A549 (cell line): ENCODE measurements around the gene PALLD. TPM values are rescaled to one million over a fixed set of nuclear protein-coding genes. Genes with fewer than 3 reads are reported as not detected.
"Not testable (repeated sequence)": the region's sequence is repeated elsewhere in the genome, so short reads cannot be mapped to it uniquely, and the experiment has no call there.

ENCODE experiments used
- ATAC-seq, 2 experiments: fragments of 200-7000 bp in 1 of 2; fragments of >200 bp in 1 of 2; cut with Nextera tagmentation in 1 of 2; cut with Tn5 transposase in 1 of 2; 3 replicates each; pipeline versions ENCODE4 v1.8.0 to v1.9.1; 2018 to 2020; ENCODE audit warnings: mild to moderate bottlenecking in 1 of 2, moderate library complexity in 1 of 2
- CTCF ChIA-PET: fragments of 300-600 bp; sonication (Branson Sonifier 250); formaldehyde crosslinking; extraction: SDS; loops from one replicate; lab custom pipeline; 2021; ENCODE audit warnings: antibody characterized with exemption, inconsistent platforms; lab: Yijun Ruan, JAX
- POLR2A ChIA-PET: fragments of 350-600 bp; formaldehyde crosslinking; extraction: SDS; loops from one replicate; lab custom pipeline; 2021; ENCODE audit warnings: antibody characterized with exemption, inconsistent platforms; lab: Yijun Ruan, JAX
- DNase-seq, 2 experiments: peaks; one replicate each; pipeline versions ENCODE4 v3.0.0 to v3.0.0-alpha.2; 2011 to 2016; ENCODE audit warnings: low read depth in 1 of 2, low spot score in 1 of 2
- FAIRE-seq: peaks from 2 replicates; lab custom pipeline; 2011; peaks lifted over from hg19 to GRCh38; lab: Jason Lieb, UNC
- H3K27ac ChIP-seq, 2 experiments: fragments of >200 bp; sonication (Bioruptor Twin); formaldehyde crosslinking; 3 replicates each; pipeline ENCODE4 v1.5.1; 2016 to 2017
- H3K4me1 ChIP-seq: fragments of >200 bp; sonication (Bioruptor Twin); formaldehyde crosslinking; 3 replicates; pipeline ENCODE4 v1.6.1; 2016
- H3K4me2 ChIP-seq: fragments of >200 bp; sonication (Bioruptor Twin); formaldehyde crosslinking; 3 replicates; pipeline ENCODE4 v1.6.1; 2016
- H3K4me3 ChIP-seq: fragments of >200 bp; sonication (Bioruptor Twin); formaldehyde crosslinking; 3 replicates; pipeline ENCODE4 v1.5.1; 2016
- H3K9me3 ChIP-seq: fragments of >200 bp; sonication (Bioruptor Twin); formaldehyde crosslinking; 3 replicates; pipeline ENCODE4 v1.6.1; 2016
- BCL3 ChIP-seq: fragments of >200 bp; sonication (Bioruptor Twin); formaldehyde crosslinking; IDR thresholded peaks from 3 replicates; pipeline ENCODE4 v1.6.1; 2016
- BHLHE40 ChIP-seq: IDR thresholded peaks from 2 replicates; pipeline ENCODE4 v1.6.1; 2012; ENCODE audit warnings: low read depth, low read length, inconsistent platforms
- EHF ChIP-seq: fragments of 250-450 bp; sonication (Bioruptor Pico); IDR thresholded peaks from 2 replicates; pipeline ENCODE4 v1.5.0; 2020; ENCODE audit warnings: mild to moderate bottlenecking
- EHMT2 ChIP-seq: fragments of 200-600 bp; sonication (generic); IDR thresholded peaks from 2 replicates; pipeline ENCODE4 v1.6.1; 2016; ENCODE audit warnings: antibody characterized with exemption, low read depth, mild to moderate bottlenecking, moderate library complexity
- FOSB ChIP-seq: fragments of 250-450 bp; sonication (Bioruptor Pico); IDR thresholded peaks from 2 replicates; pipeline ENCODE4 v1.5.0; 2020; ENCODE audit warnings: mild to moderate bottlenecking, moderate library complexity
- FOSL2 ChIP-seq, 2 experiments: fragments of 450-650 bp in 1 of 2; fragments of >200 bp in 1 of 2; sonication (Bioruptor Twin) in 1 of 2; formaldehyde crosslinking; IDR thresholded peaks; 2 replicates each; pipeline versions ENCODE4 v1.5.0 to v1.6.1; 2016 to 2020; ENCODE audit warnings: mild to moderate bottlenecking in 1 of 2, moderate library complexity in 1 of 2
- FOXS1 ChIP-seq: fragments of 250-450 bp; sonication (Bioruptor Pico); IDR thresholded peaks from 2 replicates; pipeline ENCODE4 v1.5.0; 2020; ENCODE audit warnings: mild to moderate bottlenecking, moderate library complexity
- GATA3 ChIP-seq: IDR thresholded peaks from 2 replicates; pipeline ENCODE4 v1.6.1; 2012; ENCODE audit warnings: borderline replicate concordance
- HOXA7 ChIP-seq: fragments of 250-450 bp; sonication (Bioruptor Pico); IDR thresholded peaks from 2 replicates; pipeline ENCODE4 v1.5.0; 2020; ENCODE audit warnings: mild to moderate bottlenecking, moderate library complexity
- HOXB13 ChIP-seq: fragments of 250-450 bp; sonication (Bioruptor Pico); IDR thresholded peaks from 2 replicates; pipeline ENCODE4 v1.5.0; 2020; ENCODE audit warnings: low read depth, mild to moderate bottlenecking, moderate library complexity
- JUNB ChIP-seq: fragments of >200 bp; sonication (Bioruptor Twin); formaldehyde crosslinking; IDR thresholded peaks from 2 replicates; pipeline ENCODE4 v1.6.1; 2016
- KDM1A ChIP-seq: fragments of 200-600 bp; sonication (generic); IDR thresholded peaks from 2 replicates; pipeline ENCODE4 v1.6.1; 2016; ENCODE audit warnings: low read depth, mild to moderate bottlenecking
- MAZ ChIP-seq: fragments of 150-350 bp; IDR thresholded peaks from 2 replicates; pipeline ENCODE4 v1.6.1; 2014; ENCODE audit warnings: antibody characterized with exemption, low read depth, low read length, borderline replicate concordance
- NFE2L2 ChIP-seq: fragments of 150-350 bp; conservative IDR thresholded peaks from 2 replicates; pipeline ENCODE4 v1.6.1; 2014; ENCODE audit warnings: low read length
- PHF8 ChIP-seq: fragments of 200-600 bp; sonication (generic); IDR thresholded peaks from 2 replicates; pipeline ENCODE4 v1.6.1; 2016; ENCODE audit warnings: low read depth, mild to moderate bottlenecking, antibody characterized with exemption, moderate library complexity, borderline replicate concordance
- RAD21 ChIP-seq, 2 experiments: fragments of >200 bp in 1 of 2; sonication (Bioruptor Twin) in 1 of 2; formaldehyde crosslinking in 1 of 2; IDR thresholded peaks in 1 of 2; conservative IDR thresholded peaks in 1 of 2; 2 replicates in 1 of 2; 3 replicates in 1 of 2; pipeline ENCODE4 v1.6.1; 2012 to 2018; ENCODE audit warnings: inconsistent platforms in 1 of 2
- RARB ChIP-seq: fragments of 250-450 bp; sonication (Bioruptor Pico); IDR thresholded peaks from 2 replicates; pipeline ENCODE4 v1.8.0; 2021; ENCODE audit warnings: mild to moderate bottlenecking, moderate library complexity
- SMC3 ChIP-seq: fragments of >200 bp; sonication (Bioruptor Twin); formaldehyde crosslinking; IDR thresholded peaks from 3 replicates; pipeline ENCODE4 v1.6.1; 2018; ENCODE audit warnings: inconsistent platforms
- SREBF2 ChIP-seq: fragments of 450-650 bp; IDR thresholded peaks from 2 replicates; pipeline ENCODE4 v1.6.1; 2014; ENCODE audit warnings: mild to moderate bottlenecking, moderate library complexity
- TFCP2L1 ChIP-seq: fragments of 250-450 bp; sonication (Bioruptor Pico); IDR thresholded peaks from 2 replicates; pipeline ENCODE4 v1.5.0; 2021; ENCODE audit warnings: mild to moderate bottlenecking
- ZC3H11A ChIP-seq: fragments of 450-650 bp; IDR thresholded peaks from 2 replicates; pipeline ENCODE4 v1.6.1; 2014; ENCODE audit warnings: antibody characterized with exemption, mild to moderate bottlenecking
- WGBS: methylation state at CpG from one replicate; pipeline ENCODE4 v1.1.6; 2017; ENCODE audit errors: missing lambda C conversion rate; 5-methylcytosine and 5-hydroxymethylcytosine counted together
- polyA plus RNA-seq, 4 experiments: library from polyadenylated mRNA; depleted of rRNA in 3 of 4; stranded (reverse); fragments of >200 nt; fragmentation: RNase III in 1 of 4; extraction: RNeasy Plus Mini Kit Qiagen cat#74134 plus additional on column Dnase treatment in 1 of 4; gene quantifications; 2 replicates in 3 of 4; 3 replicates in 1 of 4; pipeline ENCODE4 v1.2.3, GENCODE V29; 2011 to 2017
- TF ChIP-seq, protein P1 (sequence below): IDR thresholded peaks from 2 replicates; pipeline ENCODE4 v1.6.1; 2012; ENCODE audit warnings: low read depth, borderline replicate concordance
- TF ChIP-seq, protein P2 (sequence below): fragments of 150-350 bp; IDR thresholded peaks from 2 replicates; pipeline ENCODE4 v1.6.1; 2014; ENCODE audit warnings: low read depth, mild to moderate bottlenecking, low read length
- TF ChIP-seq, protein P3 (sequence below): fragments of >200 bp; sonication (Bioruptor Twin); formaldehyde crosslinking; IDR thresholded peaks from 3 replicates; pipeline ENCODE4 v1.5.1; 2016

The PALLD gene
- polyA plus RNA-seq, 2 of the 4 experiments (the other 2 are of a cell fraction): 88.8 to 113 TPM

DNA sequence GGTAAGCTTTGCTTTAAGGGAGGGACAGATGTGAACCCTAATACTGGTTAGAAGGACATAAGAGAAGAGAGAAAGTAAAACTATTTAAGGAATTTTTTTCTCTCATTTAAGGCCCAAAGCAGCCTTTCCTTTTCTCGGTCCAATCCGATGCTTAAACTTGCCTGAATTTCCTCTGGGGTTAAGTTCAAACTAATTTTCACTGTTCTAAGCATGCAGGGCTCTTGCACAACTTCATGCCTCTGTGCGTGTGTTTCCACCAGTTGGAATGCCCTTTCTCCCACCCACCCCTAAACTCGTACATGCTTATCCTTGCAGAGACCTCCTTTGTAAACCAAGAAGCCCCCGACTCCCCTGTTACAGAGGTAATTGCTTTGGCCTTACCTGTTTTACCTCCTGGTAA lies 308.5 kb downstream of the PALLD start:
- no peak for DNase-seq
- no peak for FAIRE-seq
- H3K9me3 ChIP-seq: no peaks in the 10 kb centered on the region
- 92% methylated on average over 5 of the region's 5 CpGs for WGBS
- no peak for ATAC-seq
- no peak overlapping the region; a peak in 1 of 6 replicates for H3K27ac ChIP-seq
- POLR2A ChIA-PET: no interaction called here
- H3K4me3 ChIP-seq: no peak overlapping the region
- no peak overlapping the region for H3K4me2 ChIP-seq
- H3K4me1 ChIP-seq: peaks cover 19% of the 10 kb centered on the region
- CTCF ChIA-PET: no interaction called here
- no peak for TF ChIP-seq TFCP2L1
- no peak for TF ChIP-seq SMC3
- no peak for TF ChIP-seq NFE2L2
- TF ChIP-seq SREBF2: no peak
- no peak for TF ChIP-seq HOXB13 (CRISPR knock-in tag)
- no peak for TF ChIP-seq PHF8
- no peak for TF ChIP-seq FOXS1 (CRISPR knock-in tag)
- TF ChIP-seq, protein P1, sequence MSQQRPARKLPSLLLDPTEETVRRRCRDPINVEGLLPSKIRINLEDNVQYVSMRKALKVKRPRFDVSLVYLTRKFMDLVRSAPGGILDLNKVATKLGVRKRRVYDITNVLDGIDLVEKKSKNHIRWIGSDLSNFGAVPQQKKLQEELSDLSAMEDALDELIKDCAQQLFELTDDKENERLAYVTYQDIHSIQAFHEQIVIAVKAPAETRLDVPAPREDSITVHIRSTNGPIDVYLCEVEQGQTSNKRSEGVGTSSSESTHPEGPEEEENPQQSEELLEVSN: no peak
- TF ChIP-seq ZC3H11A: no peak
- TF ChIP-seq RARB (CRISPR knock-in tag): no peak

GRCh38 chr4:168806247-168806646 lies 309.4 kb downstream of the PALLD start:
- H3K9me3 ChIP-seq, H3K4me3 ChIP-seq, H3K27ac ChIP-seq, H3K4me2 ChIP-seq, POLR2A ChIA-PET, ATAC-seq, DNase-seq, FAIRE-seq: not testable (repeated sequence)
- 95% methylated on average over 4 of the region's 4 CpGs for WGBS
- peaks cover 18% of the 10 kb centered on the region for H3K4me1 ChIP-seq
- CTCF ChIA-PET: interaction anchor here (0.7 to 0.8 kb wide), 2 partner anchors 10 to 25 kb away, joined by 3 read pairs; no protein-coding TSS in a partner anchor

GRCh38 chr4:168811207-168811606 lies 314.4 kb downstream of the PALLD start:
- TF ChIP-seq KDM1A (no peak), PHF8 (no peak), ZC3H11A (no peak), GATA3 (peak; percentile 23; the same call in 1 of the 2 replicates)
- ChIA-PET POLR2A (no interaction called here), CTCF (no interaction called here)
- 90% methylated on average over 3 of the region's 3 CpGs for WGBS
- Histone ChIP-seq H3K4me3 (no peak overlapping the region), H3K4me1 (peaks cover 36% of the 10 kb centered on the region), H3K4me2 (peak overlapping the region; percentile 13; the same call in 2 of the 3 replicates), H3K9me3 (no peaks in the 10 kb centered on the region), H3K27ac (peak overlapping the region; percentile 38 to 45; a peak in 4 of 6 replicates)
- peak in 1 of 2 experiments; percentile 40; a peak in 2 of 6 replicates for ATAC-seq
- no peak for DNase-seq
- no peak for FAIRE-seq

DNA sequence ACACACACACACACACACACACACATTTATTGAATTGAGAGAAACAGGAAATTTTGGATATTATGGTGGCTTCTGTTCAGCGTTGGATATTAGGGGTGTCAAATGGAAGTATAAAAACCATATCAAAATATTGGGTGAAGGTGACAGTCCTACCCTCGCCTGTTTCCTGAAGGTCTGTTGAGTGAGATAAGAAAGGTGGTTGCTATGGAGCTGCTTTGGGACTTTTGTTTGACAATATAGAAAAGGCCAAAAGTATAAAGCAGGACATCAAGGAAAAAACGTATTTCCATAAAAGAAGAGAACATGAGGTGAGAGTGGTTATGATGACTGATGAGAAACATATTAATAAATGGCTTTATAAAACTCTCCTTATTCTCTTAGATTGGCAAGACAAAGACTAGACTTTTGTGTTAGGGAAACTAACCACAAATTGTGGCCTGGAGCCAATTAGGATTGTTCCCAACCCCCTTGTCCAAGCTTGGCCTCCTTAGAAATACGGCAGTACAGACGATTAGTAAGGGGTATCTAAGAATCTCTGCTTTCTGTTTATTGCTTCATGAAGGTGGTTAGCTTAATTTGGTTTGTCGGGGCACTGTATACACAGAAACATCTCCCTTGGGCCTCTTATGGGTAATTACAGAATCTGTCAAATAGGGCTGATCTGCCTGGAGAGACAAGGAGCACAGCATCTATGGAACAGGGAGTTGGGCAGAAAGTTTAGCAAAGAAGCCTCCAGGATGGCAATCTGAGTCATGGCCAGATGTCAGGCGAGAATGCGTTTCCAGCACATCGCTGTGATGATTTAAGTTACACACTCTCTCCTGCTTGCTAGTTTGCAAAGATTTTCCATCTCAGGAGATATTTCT lies 315.2 kb downstream of the PALLD start:
- FAIRE-seq (no peak), ATAC-seq (no peak), DNase-seq (no peak)
- Histone ChIP-seq H3K4me2 (peak overlapping the region; percentile 60), H3K4me3 (no peak overlapping the region), H3K4me1 (peaks cover 39% of the 10 kb centered on the region), H3K9me3 (no peaks in the 10 kb centered on the region), H3K27ac (peak overlapping the region; percentile 38 to 45; a peak in 4 of 6 replicates)
- CTCF ChIA-PET: no interaction called here
- 62% methylated on average over 9 of the region's 9 CpGs for WGBS
- POLR2A ChIA-PET: no interaction called here
- TF ChIP-seq ZC3H11A (no peak), FOSL2 (IDR thresholded peaks at IDR 0.05) (no peak), FOSL2 (CRISPR knock-in tag; IDR thresholded peaks at IDR 0.05) (no peak), JUNB (no peak), MAZ (no peak), BHLHE40 (no peak), FOSB (no peak), EHMT2 (no peak), HOXA7 (CRISPR knock-in tag) (no peak), NFE2L2 (no peak), KDM1A (no peak), EHF (no peak), BCL3 (no peak), RAD21 (conservative IDR thresholded peaks at IDR 0.05 in 1 of 2, IDR thresholded peaks at IDR 0.05 in 1 of 2) (no peak)
- TF ChIP-seq, protein P2, sequence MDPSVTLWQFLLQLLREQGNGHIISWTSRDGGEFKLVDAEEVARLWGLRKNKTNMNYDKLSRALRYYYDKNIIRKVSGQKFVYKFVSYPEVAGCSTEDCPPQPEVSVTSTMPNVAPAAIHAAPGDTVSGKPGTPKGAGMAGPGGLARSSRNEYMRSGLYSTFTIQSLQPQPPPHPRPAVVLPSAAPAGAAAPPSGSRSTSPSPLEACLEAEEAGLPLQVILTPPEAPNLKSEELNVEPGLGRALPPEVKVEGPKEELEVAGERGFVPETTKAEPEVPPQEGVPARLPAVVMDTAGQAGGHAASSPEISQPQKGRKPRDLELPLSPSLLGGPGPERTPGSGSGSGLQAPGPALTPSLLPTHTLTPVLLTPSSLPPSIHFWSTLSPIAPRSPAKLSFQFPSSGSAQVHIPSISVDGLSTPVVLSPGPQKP: no peak
- TF ChIP-seq, protein P3, sequence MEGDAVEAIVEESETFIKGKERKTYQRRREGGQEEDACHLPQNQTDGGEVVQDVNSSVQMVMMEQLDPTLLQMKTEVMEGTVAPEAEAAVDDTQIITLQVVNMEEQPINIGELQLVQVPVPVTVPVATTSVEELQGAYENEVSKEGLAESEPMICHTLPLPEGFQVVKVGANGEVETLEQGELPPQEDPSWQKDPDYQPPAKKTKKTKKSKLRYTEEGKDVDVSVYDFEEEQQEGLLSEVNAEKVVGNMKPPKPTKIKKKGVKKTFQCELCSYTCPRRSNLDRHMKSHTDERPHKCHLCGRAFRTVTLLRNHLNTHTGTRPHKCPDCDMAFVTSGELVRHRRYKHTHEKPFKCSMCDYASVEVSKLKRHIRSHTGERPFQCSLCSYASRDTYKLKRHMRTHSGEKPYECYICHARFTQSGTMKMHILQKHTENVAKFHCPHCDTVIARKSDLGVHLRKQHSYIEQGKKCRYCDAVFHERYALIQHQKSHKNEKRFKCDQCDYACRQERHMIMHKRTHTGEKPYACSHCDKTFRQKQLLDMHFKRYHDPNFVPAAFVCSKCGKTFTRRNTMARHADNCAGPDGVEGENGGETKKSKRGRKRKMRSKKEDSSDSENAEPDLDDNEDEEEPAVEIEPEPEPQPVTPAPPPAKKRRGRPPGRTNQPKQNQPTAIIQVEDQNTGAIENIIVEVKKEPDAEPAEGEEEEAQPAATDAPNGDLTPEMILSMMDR: no peak
